Thyroid gland (tissue), 4 donors: ENCODE measurements around the gene CST7.

ENCODE experiments used
- CTCF ChIP-seq, 6 experiments: fragments of 200-600 bp in 3 of 6; fragments of 450-650 bp in 3 of 6; sonication (generic) in 3 of 6; IDR thresholded peaks; one replicate each; pipeline ENCODE4 v1.5.1; 2016 to 2019; ENCODE audit warnings: antibody characterized with exemption in 6 of 6, mild to moderate bottlenecking in 2 of 6, inconsistent platforms in 1 of 6, moderate library complexity in 1 of 6
- POLR2A ChIP-seq, 2 donors: fragments of 450-650 bp; IDR thresholded peaks; one replicate each; pipeline ENCODE4 v1.6.1; 2017; ENCODE audit warnings: antibody characterized with exemption in 2 of 2, mild to moderate bottlenecking in 2 of 2, moderate library complexity in 1 of 2

GRCh38 chr20:24951536-24952083 is 2.5 kb downstream of the CST7 start:
- TF ChIP-seq CTCF (IDR thresholded peaks at IDR 0.05) = no peak
- TF ChIP-seq POLR2A (IDR thresholded peaks at IDR 0.05) = no peak
